HG03025 (cell line): ENCODE results near the gene PTOV1.

Source experiments
- ATAC-seq: cut with Tn5 transposase; IDR thresholded peaks from one replicate; pipeline ENCODE4 v1.9.1; 2021; ENCODE audit warnings: mild to moderate bottlenecking, moderate library complexity; ENCODE audit not compliant: unreplicated experiment, low FRiP score

The PTOV1 gene

GRCh38 chr19:49872245-49873128 is 21.5 kb downstream of the PTOV1 start:
- no peak for ATAC-seq

DNA sequence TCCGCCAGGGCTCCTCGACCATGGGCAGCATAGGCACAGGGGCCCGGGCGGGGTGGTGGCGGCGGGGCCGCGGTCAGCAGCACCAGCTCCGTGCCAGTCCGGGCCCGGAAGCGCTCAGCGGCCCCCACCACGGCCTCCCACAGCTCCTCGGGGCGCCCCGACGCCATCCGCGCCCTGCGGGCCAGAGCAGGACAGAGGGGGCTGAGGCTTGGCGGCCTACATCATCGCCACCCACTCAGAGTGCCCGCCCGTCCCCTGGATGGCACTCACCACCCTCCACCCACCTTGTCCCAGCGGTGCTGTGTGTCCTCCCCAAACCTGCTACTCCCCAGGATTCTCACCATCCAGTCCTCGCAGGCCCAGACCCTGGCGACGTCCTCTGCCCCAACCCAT is 22.2 kb downstream of the PTOV1 start:
- no peak for ATAC-seq

DNA sequence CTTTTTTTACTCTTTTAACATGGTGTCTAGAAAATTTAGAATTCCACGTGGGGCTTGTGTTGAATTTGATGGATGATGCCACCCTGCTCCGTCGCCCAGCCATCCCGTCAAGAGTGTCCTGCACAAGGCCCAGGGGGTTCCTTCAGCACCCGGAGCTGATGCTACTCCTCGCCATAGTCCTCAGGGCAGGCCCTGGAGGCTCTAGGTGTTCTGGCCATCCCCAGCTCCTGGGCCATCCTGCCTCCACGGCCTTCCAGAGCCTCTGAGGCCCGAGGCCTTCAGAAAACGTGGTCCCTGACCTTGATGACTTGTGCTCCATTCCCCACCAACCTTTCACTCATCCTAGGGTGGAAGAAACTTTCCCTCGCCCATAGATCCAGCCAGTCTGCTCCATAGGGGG is 22.9 kb downstream of the PTOV1 start:
- no peak for ATAC-seq

DNA sequence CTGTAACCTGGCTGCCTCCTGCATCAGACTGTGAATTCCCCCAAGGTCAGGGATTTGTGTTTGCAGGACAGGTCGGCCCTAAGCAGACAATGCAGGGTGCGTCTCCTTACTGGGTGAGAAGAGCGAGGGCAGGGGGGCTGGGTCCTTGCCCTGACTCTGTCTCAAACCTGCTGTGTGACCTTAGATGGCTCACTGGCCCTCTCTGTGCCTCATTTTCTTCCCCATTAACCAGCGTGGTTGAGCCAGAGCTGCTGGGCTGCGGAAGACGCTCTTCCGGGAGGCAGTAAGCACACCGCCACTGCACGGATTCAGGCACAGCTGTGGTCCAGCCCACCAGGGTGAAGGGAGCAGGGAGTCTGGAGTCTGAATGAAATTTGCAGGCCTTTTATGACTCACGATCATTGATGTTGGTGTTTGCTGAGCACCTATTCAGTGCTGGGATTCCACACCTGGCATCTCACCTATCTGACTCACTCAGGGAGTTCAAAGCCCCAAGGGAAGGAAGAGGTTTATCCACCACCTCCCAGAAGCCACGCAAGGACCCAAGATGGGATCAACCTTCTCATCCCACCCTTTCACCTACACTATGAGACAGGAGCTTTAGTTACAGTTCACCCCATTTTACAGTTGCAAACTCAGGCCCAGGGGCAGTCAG is 23.7 kb downstream of the PTOV1 start:
- ATAC-seq = no peak

DNA sequence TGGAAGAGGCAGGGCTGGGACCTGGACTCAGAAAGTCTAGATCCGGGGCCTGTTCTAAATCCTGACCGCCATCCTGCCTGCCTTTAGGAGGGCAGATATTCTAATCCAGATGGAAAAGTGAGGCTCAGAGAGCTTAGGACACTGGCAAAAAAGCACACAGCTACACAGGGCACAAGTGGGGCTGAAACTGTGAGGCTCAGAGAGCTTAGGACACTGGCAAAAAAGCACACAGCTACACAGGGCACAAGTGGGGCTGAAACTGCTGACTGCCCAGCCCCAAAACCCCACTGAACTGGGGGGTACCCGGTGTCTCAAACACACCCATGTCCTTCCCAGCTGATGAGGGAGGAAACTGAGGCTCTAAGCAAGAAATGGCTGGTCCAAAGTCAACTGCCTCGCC is 24.2 kb downstream of the PTOV1 start:
- no peak for ATAC-seq

DNA sequence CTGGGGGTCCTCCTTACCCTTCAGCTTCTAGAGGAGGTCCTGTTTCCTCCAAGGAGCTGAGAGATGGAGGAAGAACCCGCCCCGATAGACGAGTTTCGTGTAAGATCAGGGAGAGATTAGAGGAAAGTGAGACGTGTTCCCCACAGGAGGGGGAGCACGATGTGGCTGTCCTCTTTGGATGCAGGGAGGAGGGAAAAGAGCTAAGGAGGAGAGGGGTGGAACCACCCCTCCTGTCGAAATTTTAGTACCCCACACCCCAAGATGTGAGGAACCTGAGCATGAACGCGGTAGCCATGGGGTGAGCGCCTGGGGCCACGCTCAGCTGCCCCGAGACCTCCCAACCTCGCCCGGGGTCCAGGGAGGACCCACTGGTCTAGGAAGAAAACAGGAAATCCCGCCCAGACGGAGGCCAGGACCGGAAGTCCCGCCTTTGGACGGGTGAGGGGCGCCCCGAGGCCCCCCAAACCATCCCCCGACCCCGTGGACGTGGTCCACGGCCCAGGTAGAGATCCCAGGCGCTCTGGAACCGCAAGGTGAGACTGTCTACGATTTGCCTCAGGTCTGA is 25.0 kb downstream of the PTOV1 start:
- no peak for ATAC-seq

DNA sequence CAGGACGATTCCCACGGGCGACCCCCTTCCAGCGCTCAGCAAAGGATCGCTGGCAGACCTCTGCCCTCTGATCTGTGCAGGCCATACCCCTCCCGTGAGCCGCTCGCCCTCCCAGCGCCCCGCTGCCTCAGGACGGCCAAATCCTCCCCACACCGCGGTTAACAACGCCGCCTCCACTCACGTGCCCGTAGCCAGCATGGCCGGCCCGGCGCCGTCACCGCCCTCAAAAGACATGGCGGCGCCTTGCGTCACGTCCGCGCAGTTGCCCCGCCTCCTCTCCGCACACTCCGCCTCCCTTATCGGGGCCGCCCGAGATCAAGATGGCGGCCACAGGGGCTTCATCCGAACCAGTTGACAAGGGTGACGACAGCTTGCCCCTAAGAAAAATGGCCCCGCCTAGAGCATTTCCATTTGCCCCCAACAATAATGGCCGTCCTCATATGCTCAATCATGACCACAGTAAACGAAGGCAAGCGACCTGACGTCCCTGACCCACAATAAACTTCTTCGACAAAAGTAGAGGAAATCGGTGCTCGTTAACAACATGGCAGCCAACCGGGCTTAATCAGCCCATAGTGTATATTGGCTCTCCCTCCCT is 25.6 kb downstream of the PTOV1 start:
- ATAC-seq = peak; percentile 45

GRCh38 chr19:49877020-49877878 is 26.3 kb downstream of the PTOV1 start, which contains the start of the genes AKT1S1 and TBC1D17:
TSS of gene AKT1S1 (minus strand) at chr19:49877355. CDS start at chr19:49873295, 4,060 bp downstream.
TSS of gene TBC1D17 (plus strand) at chr19:49877702. CDS start at chr19:49877724, 22 bp downstream.
- ATAC-seq = peak; percentile 59

DNA sequence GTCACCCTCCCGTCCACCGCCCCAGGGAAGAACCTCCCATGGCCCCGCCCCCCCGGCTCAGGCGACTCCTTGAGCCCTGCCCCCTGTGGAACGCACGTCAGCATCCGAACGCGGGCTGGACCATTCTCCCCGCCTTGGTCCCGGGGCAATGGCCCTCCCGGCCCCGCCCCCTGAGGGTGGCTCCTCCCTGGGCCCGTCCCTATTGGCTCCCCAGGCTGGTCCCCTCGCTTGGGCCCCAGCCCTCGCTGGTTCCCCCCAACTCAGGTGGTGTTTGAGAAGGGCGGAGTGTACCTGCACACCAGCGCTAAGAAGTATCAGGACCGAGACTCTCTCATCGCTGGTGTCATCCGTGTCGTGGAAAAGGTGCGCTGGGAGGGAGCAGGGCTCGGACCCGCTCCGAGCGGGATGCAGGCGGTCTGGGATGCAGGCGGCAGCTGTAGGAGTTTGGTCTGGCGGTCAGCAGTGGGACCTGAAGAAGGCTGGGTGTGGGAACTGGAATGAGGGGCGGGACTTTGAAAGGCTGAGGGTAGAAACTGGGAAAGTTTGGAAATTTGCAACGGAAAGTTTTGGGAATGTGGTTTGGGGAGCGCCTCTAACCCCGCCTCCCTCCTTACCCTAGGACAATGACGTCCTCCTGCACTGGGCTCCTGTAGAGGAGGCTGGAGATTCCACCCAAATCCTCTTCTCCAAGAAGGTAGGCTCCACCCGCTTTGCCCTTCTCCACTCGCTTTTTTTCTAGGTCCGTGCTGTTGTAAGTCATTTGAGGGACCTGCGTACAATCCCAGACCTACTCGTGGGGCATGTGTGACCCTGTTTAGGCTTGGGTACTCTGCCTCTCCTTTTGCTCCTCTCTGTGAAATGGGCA is 27.2 kb downstream of the PTOV1 start:
- peak; percentile 42 for ATAC-seq

- no peak for ATAC-seq
Measured at GRCh38 chr19:49878744-49879070, 27.7 kb downstream of the PTOV1 start.

- no peak for ATAC-seq
Measured at GRCh38 chr19:49879243-49879963, 28.4 kb downstream of the PTOV1 start.

DNA sequence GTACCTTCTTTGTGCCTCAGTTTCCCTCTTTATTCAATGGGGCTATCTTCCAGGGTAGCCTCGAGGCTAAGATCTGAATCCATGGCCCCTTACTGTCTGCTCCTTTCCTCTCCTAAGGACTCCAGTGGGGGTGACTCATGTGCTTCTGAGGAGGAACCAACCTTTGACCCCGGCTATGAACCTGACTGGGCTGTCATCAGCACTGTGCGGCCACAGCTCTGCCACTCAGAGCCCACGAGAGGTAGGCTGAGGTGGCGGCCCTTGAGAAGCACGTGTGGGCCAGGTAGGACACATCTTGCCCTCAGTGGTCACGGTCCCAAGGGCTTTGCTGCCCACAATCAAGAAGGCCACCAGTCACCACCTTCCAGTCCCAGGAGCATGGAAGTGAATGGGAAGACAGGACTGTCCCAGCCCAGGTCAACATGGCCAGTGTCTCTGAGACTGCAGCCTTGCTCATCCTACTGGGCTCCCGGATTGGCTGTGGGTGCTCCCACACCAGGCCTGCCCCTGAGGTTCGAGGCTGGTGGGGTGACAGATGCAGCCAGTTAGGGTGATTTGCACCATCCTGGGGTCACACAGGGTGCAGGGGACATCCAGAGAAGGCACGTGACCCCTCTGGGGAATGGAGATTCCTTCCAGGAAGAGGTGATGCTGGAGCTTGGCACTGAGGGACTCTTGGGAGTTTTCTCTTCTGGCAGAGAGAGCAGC is 29.4 kb downstream of the PTOV1 start:
- no peak for ATAC-seq

DNA sequence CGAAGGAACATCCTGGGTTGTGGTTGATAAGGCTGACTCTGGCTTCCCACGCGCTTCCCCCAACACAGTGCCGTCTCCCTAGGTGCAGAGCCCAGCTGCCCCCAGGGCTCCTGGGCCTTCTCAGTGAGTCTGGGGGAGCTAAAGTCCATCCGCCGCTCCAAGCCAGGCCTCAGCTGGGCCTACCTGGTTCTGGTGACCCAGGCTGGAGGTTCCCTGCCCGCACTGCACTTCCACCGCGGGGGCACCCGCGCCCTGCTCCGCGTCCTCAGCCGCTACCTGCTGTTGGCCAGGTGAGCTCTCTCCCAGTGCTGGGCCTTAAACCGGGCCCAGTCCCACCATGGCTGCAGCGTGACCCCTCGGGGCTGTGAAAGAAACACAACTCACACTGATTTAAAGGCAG is 30.2 kb downstream of the PTOV1 start:
- no peak for ATAC-seq

DNA sequence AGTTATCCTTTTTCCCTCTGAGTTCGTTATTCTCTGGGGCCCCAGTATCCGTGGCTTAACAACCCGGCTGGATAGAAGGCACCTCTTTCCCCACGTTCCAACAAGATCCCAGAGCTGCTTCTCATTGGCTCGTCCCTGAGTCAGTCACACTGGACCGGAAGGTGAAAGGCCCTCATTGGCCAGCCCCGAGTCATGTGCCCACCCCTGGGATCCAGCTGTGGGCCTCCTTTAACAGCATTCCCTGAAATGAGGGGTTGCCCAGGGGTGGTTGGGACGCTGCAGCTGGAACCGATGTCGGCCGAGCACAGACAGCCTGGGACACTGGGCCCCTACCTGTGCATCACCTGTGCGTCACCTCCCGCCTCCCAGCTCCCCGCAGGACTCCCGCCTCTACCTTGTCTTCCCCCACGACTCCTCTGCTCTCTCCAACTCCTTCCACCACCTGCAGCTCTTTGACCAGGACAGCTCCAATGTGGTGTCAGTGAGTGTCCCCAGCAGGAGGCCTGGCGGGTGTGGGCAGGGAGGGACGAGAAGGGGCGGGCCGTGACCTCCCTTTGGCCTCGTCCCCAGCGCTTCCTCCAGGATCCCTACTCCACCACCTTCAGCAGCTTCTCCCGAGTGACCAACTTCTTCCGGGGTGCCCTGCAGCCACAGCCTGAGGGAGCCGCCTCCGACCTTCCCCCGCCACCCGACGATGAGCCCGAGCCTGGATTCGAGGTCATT is 30.9 kb downstream of the PTOV1 start:
- ATAC-seq = no peak

DNA sequence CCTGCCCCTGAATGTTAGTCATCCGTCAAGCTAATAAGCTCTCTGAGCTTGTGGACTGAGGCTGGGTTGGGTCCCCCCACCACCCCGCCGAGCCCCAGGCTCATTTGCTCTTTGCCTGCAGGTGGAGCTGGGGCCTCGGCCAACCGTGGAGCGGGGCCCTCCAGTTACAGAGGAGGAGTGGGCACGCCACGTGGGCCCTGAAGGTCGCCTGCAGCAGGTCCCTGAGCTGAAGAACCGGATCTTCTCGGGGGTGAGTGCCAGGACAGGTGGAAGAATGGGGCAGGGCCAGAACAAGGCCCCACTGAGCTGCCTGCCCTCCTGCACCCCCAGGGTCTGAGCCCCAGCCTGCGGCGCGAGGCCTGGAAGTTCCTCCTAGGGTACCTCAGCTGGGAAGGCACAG is 31.7 kb downstream of the PTOV1 start:
- no peak for ATAC-seq

GRCh38 chr19:49883094-49883493 is 32.1 kb downstream of the PTOV1 start:
- no peak for ATAC-seq

GRCh38 chr19:49884109-49884508 is 33.1 kb downstream of the PTOV1 start:
- ATAC-seq = no peak
